MCF 10A (cell line): ENCODE measurements around the gene FAM227B. TPM values are rescaled to one million over a fixed set of nuclear protein-coding genes. Genes with fewer than 3 reads are reported as not detected.
A peak's percentile ranks its signal among the peaks of the same experiment; 100 is the strongest.

Experiments used
- BruUV-seq: library from RNA; stranded (reverse); fragments of 400-500 nt; replicated peaks from 2 replicates; lab custom pipeline; 2021; lab: Mats Ljungman, UMichigan
- CTCF ChIA-PET: fragments of 300-600 bp; sonication (Branson Sonifier 250); formaldehyde crosslinking; extraction: SDS; loops from one replicate; lab custom pipeline; 2021; ENCODE audit warnings: antibody characterized with exemption, inconsistent platforms; lab: Yijun Ruan, JAX
- POLR2A ChIA-PET: fragments of 300-600, 350-650 bp; sonication (Branson Sonifier 250); formaldehyde crosslinking; extraction: SDS; loops from one replicate; lab custom pipeline; 2020; ENCODE audit warnings: antibody characterized with exemption, inconsistent platforms; lab: Yijun Ruan, JAX
- DNase-seq: peaks from one replicate; pipeline ENCODE4 v3.0.0-alpha.2; 2018; ENCODE audit not compliant: unreplicated experiment
- H3K27ac Mint-ChIP-seq: one replicate; pipeline ENCODE4 v1.8.0; 2022; ENCODE audit warnings: mild to moderate bottlenecking, low read depth, mixed read lengths; ENCODE audit not compliant: unreplicated experiment
- H3K27me3 Mint-ChIP-seq: one replicate; pipeline ENCODE4 v1.8.0; 2022; ENCODE audit warnings: mixed read lengths; ENCODE audit not compliant: insufficient read depth, unreplicated experiment
- H3K36me3 Mint-ChIP-seq: one replicate; pipeline ENCODE4 v1.8.0; 2022; ENCODE audit warnings: mild to moderate bottlenecking, moderate library complexity, mixed read lengths; ENCODE audit not compliant: insufficient read depth, unreplicated experiment
- H3K4me1 Mint-ChIP-seq: one replicate; pipeline ENCODE4 v1.8.0; 2022; ENCODE audit warnings: mixed read lengths; ENCODE audit not compliant: insufficient read depth, unreplicated experiment
- H3K4me3 Mint-ChIP-seq: one replicate; pipeline ENCODE4 v1.8.0; 2022; ENCODE audit warnings: mild to moderate bottlenecking, moderate library complexity, mixed read lengths; ENCODE audit not compliant: unreplicated experiment
- H3K9me3 Mint-ChIP-seq: one replicate; pipeline ENCODE4 v1.8.0; 2022; ENCODE audit warnings: mixed read lengths; ENCODE audit not compliant: unreplicated experiment
- CTCF ChIP-seq: fragments of 200-600 bp; IDR thresholded peaks from one replicate; pipeline ENCODE4 v1.8.0; 2022; ENCODE audit warnings: antibody characterized with exemption, mild to moderate bottlenecking; ENCODE audit not compliant: unreplicated experiment
- intact Hi-C: fragments of 100-400 bp; cut with micrococcal nuclease; formaldehyde crosslinking; loops from 2 replicates; pipeline ENCODE4 v1.14.1; 2022
- total RNA-seq: library from RNA; stranded (reverse); gene quantifications from 2 replicates; pipeline ENCODE4 v1.2.3, GENCODE V29; 2022

FAM227B gene
- total RNA-seq, 1 experiment from 2014 or later, result 5.8 TPM

GRCh38 chr15:49309889-49310288 is 310.7 kb downstream of the FAM227B start:
- no peak for DNase-seq
- H3K27ac Mint-ChIP-seq, result no peak overlapping the region
- ChIA-PET POLR2A (no interaction called here), CTCF (no interaction called here)
- no peaks in the 10 kb centered on the region for H3K27me3 Mint-ChIP-seq
- H3K9me3 Mint-ChIP-seq, result no peaks in the 10 kb centered on the region
- no TSS peak for BruUV-seq
- intact Hi-C loops, result no loop called here
- no peak overlapping the region for H3K4me3 Mint-ChIP-seq
- H3K4me1 Mint-ChIP-seq, result peaks cover 10% of the 10 kb centered on the region
- H3K36me3 Mint-ChIP-seq, result peaks cover 36% of the 10 kb centered on the region
- no peak for TF ChIP-seq CTCF

- TF ChIP-seq CTCF, result no peak
- peaks cover 46% of the 10 kb centered on the region for H3K36me3 Mint-ChIP-seq
- H3K4me1 Mint-ChIP-seq, result peaks cover 6% of the 10 kb centered on the region
- H3K27me3 Mint-ChIP-seq, result no peaks in the 10 kb centered on the region
- BruUV-seq, result no TSS peak
- no peak for DNase-seq
- CTCF ChIA-PET, result interaction anchor here (0.7 kb wide), 1 partner anchor 318 kb away, joined by 3 read pairs; no protein-coding TSS in a partner anchor
- POLR2A ChIA-PET, result no interaction called here
- intact Hi-C loops, result no loop called here
- no peak overlapping the region for H3K27ac Mint-ChIP-seq
- H3K9me3 Mint-ChIP-seq, result no peaks in the 10 kb centered on the region
- H3K4me3 Mint-ChIP-seq, result no peak overlapping the region
Measured at GRCh38 chr15:49308686-49309085, 311.9 kb downstream of the FAM227B start.

GRCh38 chr15:49306551-49306950 is 314.1 kb downstream of the FAM227B start:
- H3K27ac Mint-ChIP-seq, result no peak overlapping the region
- intact Hi-C loops, result no loop called here
- POLR2A ChIA-PET, result no interaction called here

GRCh38 chr15:49303003-49303402 is 317.6 kb downstream of the FAM227B start:
- no peaks in the 10 kb centered on the region for H3K27me3 Mint-ChIP-seq
- H3K27ac Mint-ChIP-seq, result peak overlapping the region; percentile 70
- BruUV-seq, result no TSS peak
- intact Hi-C loops, result no loop called here
- ChIA-PET CTCF (interaction anchor here (0.5 to 0.9 kb wide), 2 partner anchors 45 to 843 kb away, joined by 5 to 6 read pairs; no protein-coding TSS in a partner anchor), POLR2A (no interaction called here)
- H3K36me3 Mint-ChIP-seq, result peaks cover 23% of the 10 kb centered on the region
- H3K9me3 Mint-ChIP-seq, result no peaks in the 10 kb centered on the region
- DNase-seq, result no peak
- H3K4me1 Mint-ChIP-seq, result no peaks in the 10 kb centered on the region
- H3K4me3 Mint-ChIP-seq, result no peak overlapping the region
- TF ChIP-seq CTCF, result no peak

More at GRCh38 chr15:49306551-49306950, 314.1 kb downstream of the FAM227B start:
- CTCF ChIA-PET, result interaction anchor here (0.7 kb wide), 1 partner anchor 913 kb away, joined by 3 read pairs; no protein-coding TSS in a partner anchor
- Mint-ChIP-seq H3K27me3 (no peaks in the 10 kb centered on the region), H3K36me3 (peaks cover 46% of the 10 kb centered on the region), H3K4me1 (no peaks in the 10 kb centered on the region), H3K9me3 (no peaks in the 10 kb centered on the region), H3K4me3 (no peak overlapping the region)
- BruUV-seq, result no TSS peak
- no peak for DNase-seq
- no peak for TF ChIP-seq CTCF
